HG03060 (cell line): ENCODE results near the gene CARD16.

Experiments used
- ATAC-seq: cut with Tn5 transposase; IDR thresholded peaks from one replicate; pipeline ENCODE4 v1.9.1; 2021; ENCODE audit warnings: low read depth, moderate number of reproducible peaks; ENCODE audit not compliant: unreplicated experiment

Gene CARD16

GRCh38 chr11:104997288-104997687 is 47.8 kb downstream of the CARD16 start:
- ATAC-seq, result no peak

GRCh38 chr11:104995001-104995408 is 50.1 kb downstream of the CARD16 start:
- ATAC-seq, result no peak

GRCh38 chr11:104992781-104993180 is 52.4 kb downstream of the CARD16 start:
- ATAC-seq, result no peak

- no peak for ATAC-seq
Observed at GRCh38 chr11:104991994-104992393, 53.1 kb downstream of the CARD16 start.
